NT2/D1 (cell line): ENCODE measurements around the gene ATAD3C.

Source experiments
- YY1 ChIP-seq: IDR thresholded peaks from 2 replicates; pipeline ENCODE4 v1.6.1; 2011; ENCODE audit not compliant: insufficient read length, insufficient read depth
- ZNF274 ChIP-seq: IDR thresholded peaks from 2 replicates; pipeline ENCODE4 v1.6.1; 2011; ENCODE audit warnings: mild to moderate bottlenecking, low read depth, low read length

DNA sequence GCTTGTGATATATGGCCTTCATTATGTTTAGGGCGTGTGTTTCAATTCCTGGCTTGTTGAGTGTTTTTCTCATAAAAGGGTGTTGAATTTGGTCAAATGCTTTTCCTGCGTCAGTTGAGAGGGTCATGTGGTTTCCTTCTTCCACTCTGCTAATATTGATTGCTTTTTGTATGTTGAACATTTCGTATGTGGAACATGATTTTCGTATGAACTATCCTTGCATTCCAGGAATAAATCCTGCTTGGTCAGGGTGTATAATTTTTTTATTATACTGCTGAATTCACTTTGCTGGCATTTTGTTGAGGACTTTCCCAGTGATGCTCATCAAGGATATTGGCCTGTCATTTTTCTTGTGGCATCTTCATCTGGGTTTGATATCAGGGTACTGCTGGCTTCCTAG is 57.8 kb downstream of the ATAD3C start:
- TF ChIP-seq ZNF274 (no peak), YY1 (no peak)
